ENCODE measurements around the gene SETMAR. TPM values are rescaled to one million over a fixed set of nuclear protein-coding genes. Genes with fewer than 3 reads are reported as not detected.

Gene SETMAR
- total RNA-seq, 3 donors from 2014 or later = 35.1 to 58.7 (median 46.7) TPM

- Histone ChIP-seq H3K4me1 (peaks cover 0 to 4% of the 10 kb centered on the region in 2 donors), H3K4me3 (no peak overlapping the region), H3K27ac (no peak overlapping the region), H3K27me3 (no peaks in the 10 kb centered on the region), H3K36me3 (no peaks in the 10 kb centered on the region), H3K9me3 (no peaks in the 10 kb centered on the region)
- no peak for DNase-seq (ENCODE audit: low spot score in 2 of 2)
- intact Hi-C loops (cut with DNase I; ENCODE audit: low total_unique reads) = loop anchor here (5.0 kb wide), 1 partner anchor 714 kb away; no protein-coding TSS in a partner anchor
- TF ChIP-seq POLR2AphosphoS5 (IDR thresholded peaks at IDR 0.05) (no peak), CTCF (IDR thresholded peaks at IDR 0.05) (no peak), POLR2A (IDR thresholded peaks at IDR 0.05) (no peak)
Measured at GRCh38 chr3:4313606-4314293, 10.6 kb downstream of the SETMAR start.

GRCh38 chr3:4314688-4315087 is 11.5 kb downstream of the SETMAR start:
- Histone ChIP-seq H3K9me3 (no peaks in the 10 kb centered on the region), H3K36me3 (no peaks in the 10 kb centered on the region), H3K27me3 (no peaks in the 10 kb centered on the region), H3K4me3 (no peak overlapping the region), H3K27ac (no peak overlapping the region), H3K4me1 (peaks cover 0 to 2% of the 10 kb centered on the region in 2 donors)
- DNase-seq (ENCODE audit: low spot score in 2 of 2) = no peak
- intact Hi-C loops (cut with DNase I; ENCODE audit: low total_unique reads) = loop anchor here (5.0 kb wide), 1 partner anchor 713 kb away; no protein-coding TSS in a partner anchor
- TF ChIP-seq CTCF (IDR thresholded peaks at IDR 0.05) = no peak

GRCh38 chr3:4320096-4320911 is 17.1 kb downstream of the SETMAR start:
- H3K27ac ChIP-seq = peak overlapping the region in 1 of 2 donors; percentile 33
- no peaks in the 10 kb centered on the region for H3K36me3 ChIP-seq
- no peak overlapping the region for H3K4me3 ChIP-seq
- DNase-seq (ENCODE audit: low spot score in 2 of 2) = no peak
- no peak for TF ChIP-seq POLR2AphosphoS5 (IDR thresholded peaks at IDR 0.05)
- TF ChIP-seq CTCF (IDR thresholded peaks at IDR 0.05) = no peak
- TF ChIP-seq POLR2A (IDR thresholded peaks at IDR 0.05) = no peak
- H3K4me1 ChIP-seq = peaks cover 0 to 7% of the 10 kb centered on the region in 2 donors
- intact Hi-C loops (cut with DNase I; ENCODE audit: low total_unique reads) = no loop called here
- H3K27me3 ChIP-seq = no peaks in the 10 kb centered on the region
- H3K9me3 ChIP-seq = no peaks in the 10 kb centered on the region

GRCh38 chr3:4321732-4322131 is 18.6 kb downstream of the SETMAR start:
- H3K27ac ChIP-seq = no peak overlapping the region

More at GRCh38 chr3:4321732-4322131, 18.6 kb downstream of the SETMAR start:
- Histone ChIP-seq H3K4me3 (no peak overlapping the region), H3K36me3 (no peaks in the 10 kb centered on the region), H3K27me3 (no peaks in the 10 kb centered on the region), H3K4me1 (peaks cover 0 to 7% of the 10 kb centered on the region in 2 donors), H3K9me3 (no peaks in the 10 kb centered on the region)
- TF ChIP-seq POLR2AphosphoS5 (IDR thresholded peaks at IDR 0.05) = no peak
- TF ChIP-seq CTCF (IDR thresholded peaks at IDR 0.05) = no peak
- no peak for TF ChIP-seq POLR2A (IDR thresholded peaks at IDR 0.05)
- intact Hi-C loops (cut with DNase I; ENCODE audit: low total_unique reads) = no loop called here
- DNase-seq (ENCODE audit: low spot score in 2 of 2) = no peak
